Globus pallidus (tissue), 1 donor: ENCODE data around the gene XPO5.
"Not testable (repeated sequence)": the region's sequence is repeated elsewhere in the genome, so short reads cannot be mapped to it uniquely, and the experiment has no call there.

Source experiments
- DNase-seq: peaks from one replicate; pipeline ENCODE4 v3.0.0-alpha.2; 2015; ENCODE audit warnings: low spot score

Gene XPO5

GRCh38 chr6:43517505-43518357, 58.1 kb downstream of the XPO5 start:
- no peak for DNase-seq

GRCh38 chr6:43516697-43517504, 58.9 kb downstream of the XPO5 start, which contains the start of the genes POLR1C and YIPF3:
TSS of gene POLR1C (plus strand) at chr6:43517089. CDS start at chr6:43517110, 21 bp downstream.
TSS of gene YIPF3 (minus strand) at chr6:43516926. CDS start at chr6:43516807, 119 bp downstream.
- peak; percentile 97 for DNase-seq

GRCh38 chr6:43516367-43516696, 59.5 kb downstream of the XPO5 start:
- no peak for DNase-seq

GRCh38 chr6:43515808-43516207, 60.0 kb downstream of the XPO5 start:
- DNase-seq: no peak

- no peak for DNase-seq
Measured at GRCh38 chr6:43511824-43512415, 63.9 kb downstream of the XPO5 start.

- DNase-seq: no peak
Measured at GRCh38 chr6:43510827-43511163, 65.0 kb downstream of the XPO5 start.

- DNase-seq: peak; percentile 82
Measured at GRCh38 chr6:43509984-43510826, 65.6 kb downstream of the XPO5 start, which contains the start of gene LRRC73. TSS of gene LRRC73 (minus strand) at chr6:43510346. CDS start at chr6:43509785, 561 bp downstream.

- DNase-seq: no peak
Measured at GRCh38 chr6:43509142-43509983, 66.5 kb downstream of the XPO5 start.

GRCh38 chr6:43508481-43509141, 67.2 kb downstream of the XPO5 start:
- no peak for DNase-seq

- peak; percentile 82 for DNase-seq
Measured at GRCh38 chr6:43506667-43507471, 69.0 kb downstream of the XPO5 start.

- no peak for DNase-seq
Measured at GRCh38 chr6:43506171-43506570, 69.7 kb downstream of the XPO5 start.

- no peak for DNase-seq
Measured at GRCh38 chr6:43505718-43506117, 70.1 kb downstream of the XPO5 start.

GRCh38 chr6:43504756-43505593, 70.9 kb downstream of the XPO5 start:
- no peak for DNase-seq

- DNase-seq: no peak
Measured at GRCh38 chr6:43503443-43503842, 72.4 kb downstream of the XPO5 start.

GRCh38 chr6:43502666-43503065, 73.2 kb downstream of the XPO5 start:
- no peak for DNase-seq

- DNase-seq: no peak
Measured at GRCh38 chr6:43500921-43501320, 74.9 kb downstream of the XPO5 start.

- DNase-seq: no peak
Measured at GRCh38 chr6:43499028-43499815, 76.6 kb downstream of the XPO5 start.

GRCh38 chr6:43498291-43498690, 77.5 kb downstream of the XPO5 start:
- not testable (repeated sequence) for DNase-seq
